ENCODE results near the gene PRR15.

GRCh38 chr7:29596593-29597178 lies 33.1 kb downstream of the PRR15 start:
- TF ChIP-seq CTCF (IDR thresholded peaks at IDR 0.05) (no peak), POLR2A (IDR thresholded peaks at IDR 0.05) (no peak)
